ENCODE measurements around the gene RPL5.
"Not testable (repeated sequence)": the region's sequence is repeated elsewhere in the genome, so short reads cannot be mapped to it uniquely, and the experiment has no call there.

Gene RPL5

DNA sequence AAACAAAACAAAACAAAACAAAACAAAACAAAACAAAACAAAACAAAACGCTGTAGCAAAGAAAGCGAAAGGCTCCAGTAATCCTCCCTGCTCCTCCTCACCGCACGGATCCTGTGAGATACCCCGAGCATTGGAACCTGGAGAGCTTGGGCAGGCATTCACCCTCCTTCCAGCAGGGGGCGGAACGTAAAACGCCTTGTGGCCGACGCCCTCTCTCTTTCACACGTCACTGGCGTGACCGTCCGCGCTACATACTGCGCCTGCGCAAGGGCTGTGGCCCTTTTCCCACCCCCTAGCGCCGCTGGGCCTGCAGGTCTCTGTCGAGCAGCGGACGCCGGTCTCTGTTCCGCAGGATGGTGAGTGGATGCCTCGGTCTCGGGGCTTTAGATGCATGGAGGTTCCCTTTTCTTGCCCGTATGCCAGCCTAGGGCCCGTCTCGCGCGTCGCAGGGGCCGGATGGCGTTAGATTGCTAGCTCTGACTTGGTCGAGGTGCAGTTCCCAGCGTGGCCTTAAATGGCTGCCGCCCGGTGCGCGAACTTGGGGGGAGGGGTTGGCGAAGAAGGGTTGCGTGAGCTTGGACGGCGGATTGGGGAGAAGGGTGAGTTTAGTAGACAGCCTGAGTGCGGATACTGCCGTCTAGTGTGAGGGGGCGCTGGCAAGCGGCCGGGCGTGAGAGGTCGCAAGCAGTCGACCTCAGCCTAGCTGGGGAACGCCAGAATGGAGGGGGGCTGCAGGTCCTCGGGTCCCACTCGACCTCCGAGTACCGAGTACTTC lies at the start of gene RPL5:
Gene RPL5, plus strand, starts transcription at position 279 of the 775 bp plus-strand sequence. Its CDS starts 75 bp downstream, at position 354.
- peak within 1 kb of the TSS; percentile 96 for H3K27ac Mint-ChIP-seq
- peaks cover 53% of the 10 kb centered on the region for H3K36me3 Mint-ChIP-seq (ENCODE audit: low read depth)
- H3K9me3 Mint-ChIP-seq = no peaks in the 10 kb centered on the region
- intact Hi-C loops (cut with micrococcal nuclease) = loop anchor here (2.0 kb wide), 1 partner anchor 47 kb away; the partner anchor contains the start of gene EVI5
- no peaks in the 10 kb centered on the region for H3K27me3 Mint-ChIP-seq
- H3K4me3 Mint-ChIP-seq = peak within 1 kb of the TSS; percentile 98
- H3K4me1 Mint-ChIP-seq (ENCODE audit: low read depth) = peaks cover 17% of the 10 kb centered on the region

DNA sequence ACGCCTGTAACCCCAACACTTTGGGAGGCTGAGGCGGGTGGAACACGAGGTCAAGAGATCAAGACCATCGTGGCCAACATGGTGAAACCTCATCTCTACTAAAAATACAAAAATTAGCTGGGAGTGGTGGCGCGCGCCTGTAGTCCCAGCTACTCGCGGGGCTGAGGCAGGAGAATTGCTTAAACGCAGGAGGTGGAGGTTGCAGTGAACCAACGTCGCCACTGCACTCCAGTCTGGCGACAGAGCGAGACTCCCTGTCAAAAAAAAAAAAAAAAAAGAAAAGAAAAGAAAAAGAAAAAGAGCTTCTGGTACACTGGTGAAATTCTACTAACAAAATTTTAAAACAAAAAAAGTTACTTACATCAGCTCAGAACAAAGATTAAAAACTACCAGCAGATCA lies 48.3 kb upstream of the RPL5 start:
- not testable (repeated sequence) for H3K27me3 Mint-ChIP-seq, H3K9me3 Mint-ChIP-seq
- peaks cover 52% of the 10 kb centered on the region for H3K36me3 Mint-ChIP-seq (ENCODE audit: low read depth)
- peak overlapping the region; percentile 90 for H3K4me3 Mint-ChIP-seq
- intact Hi-C loops (cut with micrococcal nuclease) = loop anchor here (5.0 kb wide), 2 partner anchors 34 to 36 kb away; no protein-coding TSS in a partner anchor
- peak overlapping the region; percentile 97 for H3K27ac Mint-ChIP-seq
- H3K4me1 Mint-ChIP-seq (ENCODE audit: low read depth) = peaks cover 41% of the 10 kb centered on the region

DNA sequence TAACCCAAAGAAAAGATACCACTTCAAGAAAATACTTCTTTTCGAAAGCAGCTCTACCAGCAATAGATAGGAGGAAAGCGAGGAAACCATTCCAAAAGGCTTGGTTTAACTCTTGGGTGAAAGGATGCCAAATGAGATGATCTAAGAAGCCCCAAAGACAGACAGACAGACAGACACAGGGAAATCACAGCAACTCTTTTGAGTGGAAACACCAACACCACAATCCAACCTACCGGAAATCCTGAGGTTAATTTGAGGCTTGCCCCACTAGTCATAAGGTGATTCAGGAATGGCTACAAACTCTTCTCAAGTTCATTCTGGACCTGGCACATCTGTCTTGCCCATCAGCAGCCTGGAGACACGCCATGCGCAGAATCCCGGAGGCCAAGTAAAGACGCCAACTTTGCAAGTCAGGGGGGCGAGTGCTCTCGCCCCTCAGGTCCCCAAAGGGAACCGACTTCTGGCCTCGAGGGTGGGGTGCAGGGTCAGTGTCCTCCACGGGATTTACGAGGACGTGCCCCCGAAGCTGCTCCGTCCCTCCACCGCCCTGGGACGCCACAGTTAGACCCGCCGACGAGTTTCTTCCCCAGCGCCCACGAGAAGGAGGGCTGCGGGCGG lies 47.7 kb upstream of the RPL5 start:
- peak overlapping the region; percentile 90 for H3K4me3 Mint-ChIP-seq
- H3K4me1 Mint-ChIP-seq (ENCODE audit: low read depth) = peaks cover 38% of the 10 kb centered on the region
- H3K27me3 Mint-ChIP-seq = no peaks in the 10 kb centered on the region
- H3K9me3 Mint-ChIP-seq = no peaks in the 10 kb centered on the region
- intact Hi-C loops (cut with micrococcal nuclease) = loop anchor here (2.0 to 5.0 kb wide), 3 partner anchors 33 to 49 kb away; partner anchors contain the start of gene RPL5
- peak overlapping the region; percentile 97 for H3K27ac Mint-ChIP-seq
- peaks cover 46% of the 10 kb centered on the region for H3K36me3 Mint-ChIP-seq (ENCODE audit: low read depth)

- Mint-ChIP-seq H3K36me3 (ENCODE audit: low read depth) (peaks cover 38% of the 10 kb centered on the region), H3K27me3 (no peaks in the 10 kb centered on the region), H3K4me1 (ENCODE audit: low read depth) (peaks cover 40% of the 10 kb centered on the region), H3K27ac (peak within 1 kb of the TSS; percentile 97), H3K4me3 (peak within 1 kb of the TSS; percentile 90), H3K9me3 (no peaks in the 10 kb centered on the region)
- intact Hi-C loops (cut with micrococcal nuclease) = loop anchor here (2.0 to 5.0 kb wide), 3 partner anchors 32 to 48 kb away; partner anchors contain the start of gene RPL5
These were observed 47.0 kb upstream of the RPL5 start, which contains the start of gene EVI5 for GRCh38 chr1:92784639-92785500. EVI5 (minus strand) TSS chr1:92785108; CDS start chr1:92736546, 48,562 bp downstream.

- H3K27ac Mint-ChIP-seq = peak overlapping the region; percentile 97
- H3K9me3 Mint-ChIP-seq = no peaks in the 10 kb centered on the region
- intact Hi-C loops (cut with micrococcal nuclease) = no loop called here
- H3K4me3 Mint-ChIP-seq = peak overlapping the region; percentile 39
- peaks cover 30% of the 10 kb centered on the region for H3K36me3 Mint-ChIP-seq (ENCODE audit: low read depth)
- H3K27me3 Mint-ChIP-seq = no peaks in the 10 kb centered on the region
- peaks cover 34% of the 10 kb centered on the region for H3K4me1 Mint-ChIP-seq (ENCODE audit: low read depth)
These were observed 45.5 kb upstream of the RPL5 start for GRCh38 chr1:92786111-92786901.

- Mint-ChIP-seq H3K9me3 (no peaks in the 10 kb centered on the region), H3K27me3 (peaks cover 14% of the 10 kb centered on the region), H3K4me1 (ENCODE audit: low read depth) (peaks cover 27% of the 10 kb centered on the region), H3K4me3 (no peak overlapping the region), H3K36me3 (ENCODE audit: low read depth) (no peaks in the 10 kb centered on the region), H3K27ac (peak overlapping the region; percentile 25)
- intact Hi-C loops (cut with micrococcal nuclease) = no loop called here
These were observed 41.8 kb upstream of the RPL5 start for GRCh38 chr1:92790081-92790480.

DNA sequence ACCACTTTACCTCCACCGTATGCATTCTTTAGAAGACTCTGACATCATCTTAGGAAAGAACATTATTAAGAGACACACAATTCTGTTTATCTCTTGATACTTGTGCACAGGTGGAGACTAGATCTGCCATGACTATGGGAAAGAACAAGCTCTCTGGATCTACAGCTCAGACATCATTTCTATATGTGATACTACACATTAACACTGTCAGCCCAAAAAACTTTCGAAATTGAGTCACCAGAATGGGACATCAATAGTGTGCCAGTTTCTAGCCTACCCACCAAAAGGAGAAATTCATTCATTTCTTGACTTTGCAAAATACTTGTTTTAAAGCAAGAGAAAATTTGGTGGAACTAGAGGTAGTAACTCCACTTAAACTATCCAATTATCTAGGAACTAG lies 41.0 kb upstream of the RPL5 start:
- H3K4me3 Mint-ChIP-seq = no peak overlapping the region
- H3K36me3 Mint-ChIP-seq (ENCODE audit: low read depth) = no peaks in the 10 kb centered on the region
- peaks cover 14% of the 10 kb centered on the region for H3K27me3 Mint-ChIP-seq
- peaks cover 27% of the 10 kb centered on the region for H3K4me1 Mint-ChIP-seq (ENCODE audit: low read depth)
- H3K9me3 Mint-ChIP-seq = no peaks in the 10 kb centered on the region
- intact Hi-C loops (cut with micrococcal nuclease) = no loop called here
- no peak overlapping the region for H3K27ac Mint-ChIP-seq

- intact Hi-C loops (cut with micrococcal nuclease) = no loop called here
- no peak overlapping the region for H3K27ac Mint-ChIP-seq
- H3K4me1 Mint-ChIP-seq (ENCODE audit: low read depth) = peaks cover 22% of the 10 kb centered on the region
- peaks cover 14% of the 10 kb centered on the region for H3K27me3 Mint-ChIP-seq
- no peaks in the 10 kb centered on the region for H3K9me3 Mint-ChIP-seq
- H3K4me3 Mint-ChIP-seq = no peak overlapping the region
- H3K36me3 Mint-ChIP-seq (ENCODE audit: low read depth) = no peaks in the 10 kb centered on the region
These were observed 40.3 kb upstream of the RPL5 start for GRCh38 chr1:92791487-92792066.

DNA sequence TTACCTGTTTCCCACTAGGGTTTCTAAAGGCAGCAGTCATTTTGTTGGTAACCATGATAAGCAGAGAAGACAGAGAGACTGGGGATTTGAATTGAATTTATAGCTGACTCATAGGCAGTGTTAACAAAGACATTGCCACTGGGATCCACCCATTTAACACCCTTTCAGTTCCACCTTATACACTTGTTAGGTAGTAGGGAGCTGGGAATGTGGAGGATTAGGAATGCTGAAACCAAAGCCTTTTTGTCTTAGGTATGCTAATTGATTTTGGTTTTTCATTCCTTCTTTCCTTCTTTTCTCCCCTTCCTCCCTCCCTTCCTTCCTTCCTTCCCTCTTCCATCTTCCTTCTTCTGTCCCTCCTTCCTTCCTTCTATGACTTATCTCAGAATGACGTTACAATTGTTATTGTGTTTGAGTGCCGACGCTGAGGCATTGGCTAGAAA lies 39.5 kb upstream of the RPL5 start:
- peaks cover 17% of the 10 kb centered on the region for H3K4me1 Mint-ChIP-seq (ENCODE audit: low read depth)
- H3K36me3 Mint-ChIP-seq (ENCODE audit: low read depth) = no peaks in the 10 kb centered on the region
- no peaks in the 10 kb centered on the region for H3K9me3 Mint-ChIP-seq
- H3K4me3 Mint-ChIP-seq = no peak overlapping the region
- H3K27me3 Mint-ChIP-seq = peaks cover 17% of the 10 kb centered on the region
- intact Hi-C loops (cut with micrococcal nuclease) = no loop called here
- no peak overlapping the region for H3K27ac Mint-ChIP-seq

DNA sequence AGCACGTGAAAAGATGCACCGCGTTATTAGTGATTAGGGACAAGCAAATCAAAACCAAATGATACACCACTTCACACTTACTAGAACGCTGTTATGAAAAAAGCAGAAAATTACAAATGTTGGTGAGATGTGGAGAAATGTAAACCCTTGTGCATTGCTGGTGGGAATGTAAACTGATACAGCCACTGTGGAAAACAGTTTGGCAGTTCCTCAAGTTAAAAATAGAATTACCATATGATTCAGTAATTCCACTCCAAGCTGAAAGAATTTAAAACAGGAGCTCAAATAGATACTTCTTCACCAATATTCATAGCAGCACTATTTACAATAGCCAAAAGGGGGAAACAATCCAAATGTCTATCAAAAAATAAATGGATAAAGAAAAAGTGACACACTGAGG lies 36.7 kb upstream of the RPL5 start:
- H3K36me3 Mint-ChIP-seq (ENCODE audit: low read depth) = no peaks in the 10 kb centered on the region
- H3K9me3 Mint-ChIP-seq = no peaks in the 10 kb centered on the region
- H3K27me3 Mint-ChIP-seq = peaks cover 17% of the 10 kb centered on the region
- H3K4me1 Mint-ChIP-seq (ENCODE audit: low read depth) = peaks cover 6% of the 10 kb centered on the region
- H3K27ac Mint-ChIP-seq = no peak overlapping the region
- intact Hi-C loops (cut with micrococcal nuclease) = no loop called here
- H3K4me3 Mint-ChIP-seq = no peak overlapping the region

DNA sequence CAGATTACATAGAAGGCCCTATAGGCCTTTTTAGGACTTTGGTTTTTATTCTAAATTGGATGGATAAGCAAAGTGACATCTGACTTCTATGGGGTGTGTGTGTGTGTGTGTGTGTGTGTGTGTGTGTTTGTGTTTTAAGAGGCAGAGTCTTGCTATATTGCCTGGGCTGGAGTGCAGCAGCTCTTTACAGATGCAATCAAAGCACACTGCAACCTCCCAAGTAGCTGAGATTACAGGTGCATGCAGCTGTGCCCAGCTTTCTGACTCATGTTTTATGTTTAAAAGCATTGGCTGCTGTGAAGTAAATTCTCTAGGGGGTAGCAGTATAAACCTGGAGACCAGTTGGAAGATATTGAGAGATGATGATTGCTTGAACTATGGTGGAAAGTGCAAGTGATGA lies 34.5 kb upstream of the RPL5 start:
- H3K27me3 Mint-ChIP-seq = peaks cover 16% of the 10 kb centered on the region
- H3K4me3 Mint-ChIP-seq = no peak overlapping the region
- H3K4me1 Mint-ChIP-seq (ENCODE audit: low read depth) = peaks cover 5% of the 10 kb centered on the region
- intact Hi-C loops (cut with micrococcal nuclease) = no loop called here
- no peak overlapping the region for H3K27ac Mint-ChIP-seq
- H3K9me3 Mint-ChIP-seq = no peaks in the 10 kb centered on the region
- no peaks in the 10 kb centered on the region for H3K36me3 Mint-ChIP-seq (ENCODE audit: low read depth)

GRCh38 chr1:92797961-92798360 lies 33.9 kb upstream of the RPL5 start:
- Mint-ChIP-seq H3K27me3 (peaks cover 13% of the 10 kb centered on the region), H3K27ac (no peak overlapping the region), H3K4me3 (no peak overlapping the region), H3K36me3 (ENCODE audit: low read depth) (no peaks in the 10 kb centered on the region), H3K4me1 (ENCODE audit: low read depth) (no peaks in the 10 kb centered on the region), H3K9me3 (no peaks in the 10 kb centered on the region)
- intact Hi-C loops (cut with micrococcal nuclease) = no loop called here
